GM12801 (cell line): ENCODE results near the gene MPV17L2.

Experiments used
- TF ChIP-seq, protein P1 (sequence below): IDR thresholded peaks from one replicate; pipeline ENCODE4 v1.5.1; 2011; ENCODE audit warnings: control low read depth; ENCODE audit not compliant: insufficient read length; ENCODE audit errors: extremely low read depth

The MPV17L2 gene

DNA sequence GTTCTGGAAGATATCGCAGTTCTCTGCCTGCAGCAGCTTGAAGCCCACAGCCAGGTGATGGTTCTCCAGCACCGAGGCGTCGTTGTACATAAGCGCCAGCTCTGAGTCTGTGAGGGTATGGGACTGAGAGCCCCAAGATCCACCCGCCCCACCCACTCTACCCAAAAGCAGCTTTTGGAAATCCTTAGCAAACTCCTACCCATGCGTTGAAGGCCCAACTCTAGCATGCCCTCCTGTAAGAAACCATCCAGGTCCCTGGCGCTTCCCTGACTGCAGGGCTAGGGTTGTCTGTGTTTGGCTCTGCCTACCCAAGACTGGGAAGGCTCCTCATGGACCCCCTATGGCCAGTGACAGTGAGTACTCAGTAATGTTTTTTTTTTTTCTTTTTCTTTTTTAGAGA lies 23.8 kb downstream of the MPV17L2 start:
- TF ChIP-seq, protein P1, sequence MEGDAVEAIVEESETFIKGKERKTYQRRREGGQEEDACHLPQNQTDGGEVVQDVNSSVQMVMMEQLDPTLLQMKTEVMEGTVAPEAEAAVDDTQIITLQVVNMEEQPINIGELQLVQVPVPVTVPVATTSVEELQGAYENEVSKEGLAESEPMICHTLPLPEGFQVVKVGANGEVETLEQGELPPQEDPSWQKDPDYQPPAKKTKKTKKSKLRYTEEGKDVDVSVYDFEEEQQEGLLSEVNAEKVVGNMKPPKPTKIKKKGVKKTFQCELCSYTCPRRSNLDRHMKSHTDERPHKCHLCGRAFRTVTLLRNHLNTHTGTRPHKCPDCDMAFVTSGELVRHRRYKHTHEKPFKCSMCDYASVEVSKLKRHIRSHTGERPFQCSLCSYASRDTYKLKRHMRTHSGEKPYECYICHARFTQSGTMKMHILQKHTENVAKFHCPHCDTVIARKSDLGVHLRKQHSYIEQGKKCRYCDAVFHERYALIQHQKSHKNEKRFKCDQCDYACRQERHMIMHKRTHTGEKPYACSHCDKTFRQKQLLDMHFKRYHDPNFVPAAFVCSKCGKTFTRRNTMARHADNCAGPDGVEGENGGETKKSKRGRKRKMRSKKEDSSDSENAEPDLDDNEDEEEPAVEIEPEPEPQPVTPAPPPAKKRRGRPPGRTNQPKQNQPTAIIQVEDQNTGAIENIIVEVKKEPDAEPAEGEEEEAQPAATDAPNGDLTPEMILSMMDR, result no peak

DNA sequence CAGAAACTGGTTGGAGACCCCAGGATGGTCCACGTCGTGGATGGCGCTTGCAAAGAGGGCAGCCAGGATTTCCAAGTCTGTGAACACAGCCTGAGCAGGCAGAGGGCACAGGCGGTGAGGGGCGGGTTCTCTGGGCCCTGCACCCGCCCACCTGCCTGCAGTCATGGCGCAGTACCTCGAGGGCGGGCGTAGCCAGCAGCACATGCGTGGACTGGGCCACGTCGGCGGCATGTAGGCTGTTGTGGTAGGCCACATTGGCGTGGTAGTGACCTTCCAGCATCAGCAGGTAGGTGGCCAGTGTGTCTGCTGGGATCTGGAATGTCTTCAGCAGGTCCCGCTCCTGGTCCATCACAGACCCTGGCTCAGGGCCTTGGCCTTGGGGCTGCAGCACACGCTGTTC lies 25.1 kb downstream of the MPV17L2 start:
- TF ChIP-seq, protein P1, result no peak

DNA sequence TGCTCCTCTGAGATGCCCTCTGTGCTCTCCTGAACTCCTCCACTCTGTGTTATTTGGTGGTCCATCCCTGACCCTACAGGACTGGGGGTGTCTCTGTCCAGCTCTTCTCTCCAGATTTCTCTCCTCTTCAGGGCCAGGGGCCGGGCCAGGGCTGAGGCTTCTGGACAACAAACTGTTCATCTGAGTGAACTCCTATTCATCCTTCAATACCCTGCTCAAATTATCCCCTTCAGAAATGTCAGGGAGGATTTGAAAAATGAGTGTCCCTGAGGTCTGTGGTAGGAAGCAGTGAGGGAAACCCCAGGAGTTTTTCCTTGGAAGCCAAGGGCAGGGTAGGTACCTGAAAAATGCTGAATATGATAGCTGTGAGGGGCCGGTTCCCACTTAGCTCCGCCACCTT lies 25.6 kb downstream of the MPV17L2 start:
- TF ChIP-seq, protein P1, result no peak

DNA sequence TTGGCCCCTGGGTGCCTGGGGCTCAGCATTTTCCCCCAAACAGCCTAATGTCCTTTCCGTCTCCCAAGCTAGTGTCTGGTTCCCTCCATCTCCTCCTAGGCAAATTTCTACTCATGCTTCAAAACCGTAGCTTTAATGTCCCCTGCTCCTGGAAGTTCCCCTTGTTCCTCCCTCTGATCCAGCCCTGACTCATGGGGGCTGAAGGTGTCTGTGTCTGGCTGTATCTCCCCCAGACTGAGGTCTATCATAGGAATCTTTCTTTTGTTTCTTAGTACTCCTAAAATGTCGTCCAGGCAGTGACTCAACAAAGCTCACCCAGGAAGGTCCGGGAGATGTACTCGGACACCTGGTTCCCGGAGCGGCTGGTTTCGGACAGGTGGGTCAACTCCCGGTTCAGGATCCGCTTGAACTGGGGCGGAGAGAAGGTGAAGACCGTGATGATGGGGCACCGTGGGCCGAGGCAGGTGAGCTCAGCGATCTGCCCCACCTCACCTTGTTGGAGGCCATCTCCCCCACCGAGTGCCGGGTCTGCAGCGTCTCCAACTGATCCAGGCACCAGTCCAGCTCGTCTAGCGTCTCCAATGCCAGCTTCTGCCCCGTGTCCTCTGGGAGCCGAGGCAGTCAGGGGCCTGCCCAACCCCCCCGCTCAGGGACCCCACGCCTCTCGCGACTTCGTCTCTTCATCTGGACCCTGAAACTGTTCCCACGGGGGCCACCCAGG lies 27.1 kb downstream of the MPV17L2 start:
- TF ChIP-seq, protein P1, result no peak

DNA sequence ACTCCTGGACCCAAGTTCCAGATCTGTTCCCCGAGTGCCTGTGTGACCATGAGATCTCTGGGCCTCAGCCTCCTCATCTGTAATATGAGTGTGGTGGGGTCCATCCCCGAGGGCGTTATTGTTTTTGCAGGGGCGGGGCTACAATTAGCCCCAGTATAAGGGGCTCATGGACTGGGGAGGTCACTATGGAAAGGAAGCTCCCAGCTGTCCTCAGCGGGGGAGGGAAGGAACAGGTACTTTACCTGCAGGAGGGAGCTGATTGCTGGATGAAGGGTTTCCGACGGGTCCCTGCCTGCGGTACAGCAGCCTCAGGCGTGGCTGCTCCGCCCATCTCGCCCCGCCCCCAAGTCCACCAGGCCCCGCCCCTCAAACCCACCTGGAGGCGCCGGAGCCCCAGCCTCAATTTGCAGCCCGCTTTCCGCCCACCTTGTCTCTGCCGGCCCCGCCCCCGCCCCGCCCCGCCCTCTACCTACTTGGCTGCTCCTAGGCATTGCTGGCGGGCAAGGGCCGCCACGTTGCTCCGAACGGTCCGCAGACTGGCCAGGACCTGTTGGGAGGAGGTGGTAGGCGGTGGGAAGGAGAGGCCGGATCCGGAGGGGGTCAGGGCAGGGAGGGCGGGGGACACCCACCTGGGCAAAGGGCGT lies 27.7 kb downstream of the MPV17L2 start:
- TF ChIP-seq, protein P1, result no peak

DNA sequence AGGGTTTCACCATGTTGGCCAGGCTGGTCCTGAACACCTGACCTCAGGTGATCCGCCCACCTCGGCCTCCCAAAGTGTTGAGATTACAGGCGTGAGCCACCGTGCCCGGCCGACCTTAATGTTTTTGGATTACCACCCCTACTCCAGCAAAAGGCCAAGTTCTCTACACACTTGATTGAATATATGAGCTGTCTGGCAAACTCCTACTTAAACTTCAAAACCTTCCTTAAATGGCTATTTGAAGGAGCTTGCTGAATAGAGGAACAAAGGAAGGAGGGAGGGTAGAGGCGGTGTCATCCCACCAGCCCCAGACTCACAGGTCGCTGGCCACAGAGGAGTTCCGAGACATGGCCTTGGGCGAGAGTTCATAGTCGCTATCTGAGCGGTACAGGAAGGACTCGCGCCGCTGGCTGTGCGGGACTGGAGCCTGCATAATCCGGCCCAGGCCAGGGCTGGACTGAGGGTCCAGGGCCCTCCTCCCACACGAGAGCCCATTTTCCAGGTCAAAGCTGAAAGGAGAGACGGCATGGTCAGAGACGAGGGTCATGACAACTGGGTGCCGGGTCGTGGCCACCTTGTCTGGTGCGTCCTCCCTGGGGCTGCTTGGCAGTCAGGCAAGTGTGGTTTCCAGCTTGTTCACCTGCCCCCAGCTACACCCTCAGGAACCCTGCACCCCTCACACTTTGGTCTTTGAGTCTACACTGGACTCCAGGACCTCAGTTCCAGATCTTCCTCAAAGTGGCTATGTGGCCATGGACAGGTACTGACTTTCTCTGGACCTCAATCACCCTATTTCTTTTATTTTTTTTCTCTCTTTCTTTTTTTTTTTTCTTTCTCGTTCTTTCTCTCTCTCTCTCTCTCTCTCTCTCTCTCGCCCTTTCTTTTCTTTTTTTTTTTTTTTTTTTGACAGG lies 29.1 kb downstream of the MPV17L2 start:
- TF ChIP-seq, protein P1, result no peak

DNA sequence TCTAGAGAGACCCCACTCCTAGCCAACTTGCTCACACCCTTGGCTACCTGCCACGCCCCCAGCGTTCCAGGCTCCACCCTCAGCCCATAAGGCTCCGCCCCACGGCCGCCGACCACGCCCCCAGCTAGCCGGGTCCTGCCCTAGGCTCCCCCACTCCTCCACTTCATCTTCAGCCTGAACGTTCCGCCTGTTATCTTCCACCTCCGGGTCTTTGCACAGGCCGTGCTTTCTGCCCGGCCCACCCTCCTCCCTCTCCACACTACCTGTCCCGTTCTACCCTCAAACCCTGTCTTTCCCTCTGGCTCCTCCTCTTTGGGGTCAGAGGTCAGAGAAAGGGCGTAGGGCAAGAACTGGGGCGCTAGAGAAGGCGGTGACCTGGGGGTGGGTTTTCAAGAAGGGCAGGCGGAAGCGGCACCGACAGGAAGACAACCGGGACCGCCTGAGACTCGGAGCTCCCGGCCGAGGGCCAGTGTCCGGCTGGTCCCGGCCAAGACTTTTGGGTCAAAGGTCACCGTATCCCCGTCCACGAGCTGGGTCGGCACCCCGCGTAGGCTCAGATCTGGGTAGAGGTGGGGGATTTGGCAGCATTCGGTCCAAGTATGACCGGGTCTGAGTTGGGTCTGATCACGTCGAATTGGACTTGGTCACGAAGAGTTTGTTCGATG lies 31.0 kb downstream of the MPV17L2 start:
- TF ChIP-seq, protein P1, result no peak
